22Rv1 (cell line): Measurements from ENCODE around the gene NCK1.
"Not testable (repeated sequence)": the region's sequence is repeated elsewhere in the genome, so short reads cannot be mapped to it uniquely, and the experiment has no call there.

Experiments used
- H3K27ac ChIP-seq: fragments of 450-650 bp; 2 replicates; pipeline ENCODE4 v1.5.1; 2017
- CTCF ChIP-seq: fragments of 450-650 bp; IDR thresholded peaks from 2 replicates; pipeline ENCODE4 v1.5.1; 2017; ENCODE audit warnings: mild to moderate bottlenecking
- ZFX ChIP-seq: fragments of 450-650 bp; IDR thresholded peaks from 2 replicates; pipeline ENCODE4 v1.6.1; 2017; ENCODE audit warnings: antibody characterized with exemption, borderline replicate concordance

The NCK1 gene

GRCh38 chr3:136862617-136863322 lies 762 bp downstream of the NCK1 start:
- peak overlapping the region; percentile 93 for H3K27ac ChIP-seq
- no peak for TF ChIP-seq CTCF
- no peak for TF ChIP-seq ZFX

- no peak for TF ChIP-seq ZFX
- TF ChIP-seq CTCF = no peak
- H3K27ac ChIP-seq = no peak overlapping the region
Measured at GRCh38 chr3:136869282-136869681, 7.3 kb downstream of the NCK1 start.

GRCh38 chr3:136872258-136872657 lies 10.2 kb downstream of the NCK1 start:
- not testable (repeated sequence) for H3K27ac ChIP-seq

- H3K27ac ChIP-seq = not testable (repeated sequence)
Measured at GRCh38 chr3:136879510-136879909, 17.5 kb downstream of the NCK1 start.

- TF ChIP-seq CTCF (no peak), ZFX (no peak)
- no peak overlapping the region for H3K27ac ChIP-seq
Measured at GRCh38 chr3:136882571-136882970, 20.6 kb downstream of the NCK1 start.

GRCh38 chr3:136883967-136884720 lies 22.1 kb downstream of the NCK1 start:
- TF ChIP-seq CTCF (no peak), ZFX (no peak)
- H3K27ac ChIP-seq = no peak overlapping the region

GRCh38 chr3:136885357-136886213 lies 23.6 kb downstream of the NCK1 start:
- TF ChIP-seq CTCF (no peak), ZFX (no peak)
- H3K27ac ChIP-seq = no peak overlapping the region

- TF ChIP-seq CTCF (no peak), ZFX (no peak)
- H3K27ac ChIP-seq = no peak overlapping the region
Measured at GRCh38 chr3:136889947-136890346, 27.9 kb downstream of the NCK1 start.
